HT1080 (cell line): ENCODE data around the gene STAG1. TPM values are rescaled to one million over a fixed set of nuclear protein-coding genes. Genes with fewer than 3 reads are reported as not detected.
"Not testable (repeated sequence)": the region's sequence is repeated elsewhere in the genome, so short reads cannot be mapped to it uniquely, and the experiment has no call there.

ENCODE experiments used
- DNase-seq: peaks from one replicate; pipeline ENCODE4 v3.0.0-alpha.2; 2015; ENCODE audit warnings: low read depth
- polyA plus RNA-seq, 2 experiments: library from polyadenylated mRNA; depleted of rRNA; stranded (reverse); fragments of >200 nt; gene quantifications; 2 replicates each; pipeline ENCODE4 v1.2.3, GENCODE V29; 2015
- total RNA-seq: library from RNA; depleted of rRNA; stranded (reverse); fragments of >200 nt; shearing (Covaris generic); gene quantifications from 2 replicates; pipeline ENCODE4 v1.2.3, GENCODE V29; 2014; rRNA removed

Gene STAG1
- 34.2 and 35.9 TPM in 2 replicates for total RNA-seq
- 14.7 and 20.1 TPM in 2 replicates for polyA plus RNA-seq (2015; cell fraction: cytosol; rRNA removed)
- 25.2 and 26.2 TPM in 2 replicates for polyA plus RNA-seq (2015; cell fraction: nucleus; rRNA removed)

DNA sequence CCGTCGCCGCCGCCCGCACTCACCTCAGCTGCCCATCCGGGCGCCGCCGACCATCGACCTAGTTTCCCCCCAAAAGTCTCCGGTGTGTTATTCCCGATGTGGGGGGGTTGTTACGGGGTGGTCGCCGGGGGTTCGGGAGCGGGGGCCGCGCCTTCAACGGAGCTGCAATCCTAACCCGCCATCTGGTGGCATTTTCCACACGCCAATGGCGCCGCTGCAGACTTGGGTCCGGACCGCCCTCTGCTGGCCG is at the start of gene STAG1:
STAG1 (minus strand) TSS at position 207 of the 250 bp plus-strand sequence. CDS start 121,480 bp downstream, outside the sequence.
- no peak for DNase-seq

DNA sequence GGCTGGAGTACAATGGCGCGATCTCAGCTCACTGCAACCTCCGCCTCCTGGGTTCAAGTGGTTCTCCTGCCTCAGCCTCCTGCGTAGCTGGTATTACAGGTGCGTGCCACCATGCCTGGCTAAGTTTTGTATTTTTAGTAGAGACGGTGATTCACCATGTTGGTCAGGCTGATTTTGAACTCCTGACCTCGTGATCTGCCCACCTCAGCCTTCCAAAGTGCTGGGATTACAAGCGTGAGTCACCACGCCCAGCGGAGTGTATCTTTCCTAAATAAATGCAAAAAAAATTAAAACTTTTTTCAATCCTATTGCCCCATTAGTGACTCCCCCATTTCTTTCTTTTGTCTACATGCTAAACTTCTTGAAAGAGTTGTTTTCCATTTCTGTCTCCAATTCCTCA is 49.0 kb upstream of the STAG1 start:
- peak; percentile 80 for DNase-seq

DNA sequence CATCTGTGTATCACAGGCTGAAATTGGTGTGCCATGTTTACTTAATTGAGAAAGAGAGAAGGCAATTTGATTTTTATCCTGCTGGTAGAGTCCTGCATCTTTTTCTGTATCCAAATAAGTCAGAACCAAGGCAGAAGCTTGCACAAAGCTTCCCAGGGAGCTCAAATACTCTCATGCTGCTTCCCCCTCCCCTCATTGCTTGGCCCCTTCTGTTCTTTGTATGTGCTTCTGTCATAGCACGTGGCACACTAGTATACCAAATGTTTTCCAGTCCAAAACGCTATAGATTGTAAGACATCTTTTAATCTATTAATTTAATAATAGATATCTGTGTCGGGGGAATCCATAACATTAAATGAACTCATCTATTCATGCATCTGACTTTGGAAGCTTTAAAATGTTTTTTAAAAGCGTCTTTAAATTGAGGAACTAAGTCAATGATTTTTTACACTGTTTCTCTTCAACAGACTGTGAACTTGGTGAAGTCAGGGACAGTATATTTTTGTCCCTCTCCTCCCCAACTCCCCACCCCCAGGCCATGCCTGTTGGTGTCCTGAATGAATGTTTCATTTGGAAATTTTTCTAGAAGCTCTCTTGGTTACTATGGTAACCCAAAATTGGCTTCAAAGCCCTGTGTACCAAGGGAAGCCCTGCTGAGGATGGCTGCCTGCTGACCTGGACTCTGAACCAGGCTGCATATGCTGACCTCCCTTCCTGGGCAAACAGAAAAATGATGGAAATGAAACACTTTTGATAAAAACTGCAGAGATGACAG is 40.6 kb upstream of the STAG1 start:
- no peak for DNase-seq

DNA sequence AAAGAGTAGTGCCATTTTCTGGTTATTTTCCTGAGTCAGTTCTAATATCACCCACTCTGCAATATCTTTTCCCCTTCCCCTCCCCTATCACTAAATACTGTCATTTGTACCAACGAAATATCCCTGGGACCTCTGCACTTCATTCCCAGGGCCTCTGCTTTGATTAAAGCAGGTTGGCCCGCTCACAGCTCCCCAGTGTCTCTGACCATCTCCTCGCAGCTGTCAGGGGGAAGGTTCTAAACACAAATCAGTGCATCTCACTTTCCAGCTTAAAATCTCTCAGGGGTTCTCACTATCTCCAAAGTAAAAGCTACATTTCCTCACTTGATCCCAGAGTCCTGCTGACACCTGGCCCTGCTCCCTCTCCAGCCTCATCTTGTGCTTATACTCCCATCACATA is 38.6 kb upstream of the STAG1 start:
- no peak for DNase-seq

DNA sequence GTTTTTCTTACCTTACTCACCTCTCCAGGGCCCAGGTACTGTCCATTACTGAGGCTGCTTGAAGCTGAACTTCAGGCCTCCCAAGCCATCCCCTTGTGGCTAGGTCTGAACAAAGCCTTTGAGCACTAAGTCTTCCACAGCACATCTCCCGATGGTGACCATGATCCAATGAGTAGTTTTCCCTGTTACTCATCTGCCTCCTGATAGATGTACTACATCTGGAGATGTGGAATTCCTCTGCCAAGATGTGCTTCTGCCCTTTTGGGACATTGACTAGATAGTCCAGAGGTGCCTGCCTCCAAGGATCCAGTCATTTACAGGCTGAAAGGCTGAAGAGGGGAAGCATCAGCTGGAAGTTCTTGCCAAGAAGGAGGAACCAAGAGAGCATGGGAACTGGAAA is 37.8 kb upstream of the STAG1 start:
- DNase-seq, result no peak

DNA sequence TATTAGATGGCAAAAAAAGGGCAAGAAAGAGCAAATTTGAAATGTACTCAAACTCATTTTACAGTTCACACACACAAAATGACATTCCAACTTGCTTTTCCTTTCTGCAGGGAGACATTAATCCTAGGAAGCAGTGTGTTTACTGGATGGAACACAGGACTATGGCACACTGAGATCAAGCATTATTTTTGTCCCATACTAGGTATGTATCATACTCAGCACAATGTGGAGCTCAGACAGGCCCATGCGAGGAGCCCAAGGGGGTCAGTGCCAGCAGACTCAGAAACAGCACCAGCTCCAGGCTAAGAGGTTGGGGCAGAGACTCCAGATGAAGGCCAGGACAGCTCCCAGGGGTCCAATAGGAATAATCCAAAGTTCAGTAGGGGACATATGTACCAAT is 36.0 kb upstream of the STAG1 start:
- no peak for DNase-seq

DNA sequence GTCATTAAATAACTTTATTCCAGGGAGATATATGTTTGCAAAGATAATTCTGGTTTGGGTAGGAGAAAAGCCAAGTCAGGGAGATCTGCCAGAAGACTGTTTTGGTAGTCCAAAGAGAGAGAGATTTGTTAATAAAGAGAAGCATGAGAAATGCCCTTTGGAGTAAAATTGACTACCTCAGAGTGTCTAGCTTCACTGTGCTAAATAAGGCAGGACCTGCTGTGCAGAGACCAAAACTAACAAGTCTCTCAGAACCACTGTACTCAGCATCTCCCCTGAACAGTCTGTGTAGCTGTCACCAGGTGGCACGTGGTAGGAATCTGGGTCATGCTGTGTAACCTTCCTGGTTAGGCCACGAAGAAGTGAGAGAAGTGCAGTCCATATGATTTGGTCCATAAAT is 35.2 kb upstream of the STAG1 start:
- DNase-seq, result no peak

DNA sequence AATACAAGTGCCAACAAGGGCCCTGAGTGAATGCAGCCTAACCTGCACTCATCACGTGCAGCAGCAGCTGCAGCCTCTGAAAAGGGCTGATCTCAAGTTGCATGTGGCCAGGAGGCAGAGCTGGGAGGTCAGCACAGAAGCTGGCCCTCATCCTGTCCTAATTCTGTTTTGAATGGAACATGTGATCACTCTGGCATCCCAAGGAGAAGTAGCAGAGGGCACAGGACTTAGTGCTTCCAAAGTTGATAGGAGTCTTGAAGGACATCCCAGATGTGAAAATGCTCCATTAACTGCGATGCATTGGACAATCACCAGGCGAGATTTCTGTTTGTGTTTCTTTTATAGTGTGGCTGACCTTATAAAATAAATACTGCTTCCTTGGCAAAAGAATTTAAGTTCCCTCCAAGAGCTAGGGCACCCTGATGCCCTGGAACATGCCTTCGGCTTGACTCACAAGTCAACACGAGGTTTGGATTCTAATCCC is 31.6 kb upstream of the STAG1 start:
- no peak for DNase-seq

DNA sequence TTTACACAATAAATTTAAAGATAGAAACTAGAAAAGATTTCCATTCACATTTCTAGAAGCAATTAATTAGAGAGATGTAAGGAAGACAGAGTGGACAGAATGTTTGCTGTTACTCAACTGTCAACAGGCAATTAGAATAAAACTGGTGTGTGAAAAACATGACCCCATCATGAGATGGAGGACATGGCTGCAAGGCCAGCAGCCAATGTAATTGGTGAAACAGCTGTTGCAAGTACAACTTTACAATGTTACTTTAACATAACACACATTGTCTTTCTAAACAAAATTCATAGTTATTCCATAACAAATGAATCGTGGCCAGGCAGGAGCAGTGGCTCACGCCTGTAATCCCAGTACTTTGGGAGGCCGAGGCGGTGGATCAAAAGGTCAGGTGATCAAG is 28.6 kb upstream of the STAG1 start:
- no peak for DNase-seq

DNA sequence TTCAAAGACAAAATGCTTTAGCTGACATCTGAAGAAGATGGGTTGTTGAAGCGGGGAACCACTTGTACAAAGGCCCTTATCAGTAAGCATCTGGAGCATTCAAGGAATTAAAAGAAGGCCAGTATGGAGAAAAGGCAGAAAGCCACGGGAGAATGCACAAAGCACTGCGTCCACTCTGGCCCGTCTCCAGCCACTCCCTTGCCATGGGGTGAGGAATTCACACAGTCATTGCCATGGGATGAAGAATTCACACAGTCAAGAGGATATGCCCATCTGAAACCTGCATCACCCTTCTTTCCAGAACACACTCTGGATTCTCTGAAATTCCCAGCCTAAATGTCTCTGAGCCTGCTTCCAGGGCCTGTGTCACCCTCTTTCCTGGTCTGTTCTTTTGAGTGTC is 26.7 kb upstream of the STAG1 start:
- no peak for DNase-seq

DNA sequence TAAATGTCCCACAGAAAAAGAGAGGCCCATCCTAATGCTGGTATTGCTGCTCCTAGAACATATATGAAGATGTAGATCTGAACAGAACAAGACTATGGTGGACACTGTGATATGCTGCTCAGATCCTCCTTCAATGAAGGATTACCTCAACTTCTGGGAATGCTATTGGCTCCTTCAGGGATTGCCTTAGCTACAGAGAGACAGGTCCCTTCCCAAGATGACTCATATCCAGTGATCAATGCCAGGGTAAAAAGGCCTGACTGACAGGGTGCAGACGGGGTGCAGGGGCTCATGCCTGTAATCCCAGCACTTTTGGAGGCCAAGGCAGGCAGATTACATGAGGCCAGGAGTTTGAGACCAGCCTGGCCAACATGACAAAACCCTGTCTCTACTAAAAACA is 20.5 kb upstream of the STAG1 start:
- DNase-seq, result peak; percentile 55

DNA sequence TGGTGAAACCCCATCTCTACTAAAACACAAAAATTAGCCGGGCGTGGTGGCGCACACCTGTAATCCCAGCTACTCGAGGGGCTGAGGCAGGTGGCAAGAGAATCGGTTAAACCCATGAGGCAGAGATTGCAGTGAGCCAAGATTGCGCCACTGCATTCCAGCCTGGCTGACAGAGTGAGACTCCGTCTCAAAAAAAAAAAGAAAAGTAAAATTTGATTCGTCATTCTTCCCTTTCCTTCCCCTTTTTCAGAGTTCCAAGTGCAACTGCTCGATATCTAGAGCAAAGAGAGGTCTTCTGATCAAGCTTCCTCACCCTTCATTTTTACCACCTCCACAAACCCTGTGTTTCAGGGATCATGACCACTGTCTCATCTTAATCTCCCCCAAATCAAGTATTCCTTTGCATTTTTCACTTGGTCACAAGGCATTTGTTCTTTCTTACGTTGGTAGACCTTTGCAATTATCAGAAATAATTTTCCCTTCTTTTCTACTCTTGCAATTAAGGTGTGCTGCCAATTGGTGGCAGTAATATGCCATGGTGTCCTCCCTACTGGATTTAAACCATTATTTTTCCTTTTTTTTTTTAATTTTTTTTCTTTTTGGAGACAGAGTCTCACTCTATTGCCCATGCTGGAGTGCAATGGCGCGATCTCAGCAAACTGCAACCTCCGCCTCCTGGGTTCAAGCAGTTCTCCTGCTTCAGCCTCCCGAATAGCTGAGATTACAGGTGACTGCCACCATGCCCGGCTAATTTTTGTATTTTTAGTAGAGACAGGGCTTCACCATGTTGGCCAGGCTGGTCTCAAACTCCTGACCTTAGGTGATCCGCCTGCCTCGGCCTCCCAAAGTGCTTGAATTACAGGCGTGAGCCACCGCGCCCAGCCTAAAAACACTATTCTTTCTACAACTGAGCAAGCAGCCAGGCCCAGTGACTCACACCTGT is 6.3 kb upstream of the STAG1 start:
- peak; percentile 60 for DNase-seq

DNA sequence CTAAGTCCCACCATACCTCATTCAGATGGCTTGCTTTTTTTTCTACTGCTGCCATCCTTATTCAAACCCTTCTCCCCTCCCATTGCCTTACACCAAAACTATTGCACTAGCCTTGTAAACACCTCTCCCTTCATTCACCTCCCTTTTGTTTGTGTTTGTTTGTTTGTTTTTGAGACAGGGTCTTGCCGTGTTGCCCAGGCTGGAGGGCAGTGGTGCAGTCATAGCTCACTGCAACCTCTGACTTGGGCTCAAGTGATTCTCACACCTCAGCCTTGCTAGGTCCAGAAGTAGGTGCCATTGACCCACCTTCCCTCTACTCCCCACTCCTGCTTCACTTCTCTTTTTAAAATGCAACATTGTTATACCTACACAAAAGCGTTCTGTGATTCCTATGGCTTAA is 3.0 kb upstream of the STAG1 start:
- no peak for DNase-seq

DNA sequence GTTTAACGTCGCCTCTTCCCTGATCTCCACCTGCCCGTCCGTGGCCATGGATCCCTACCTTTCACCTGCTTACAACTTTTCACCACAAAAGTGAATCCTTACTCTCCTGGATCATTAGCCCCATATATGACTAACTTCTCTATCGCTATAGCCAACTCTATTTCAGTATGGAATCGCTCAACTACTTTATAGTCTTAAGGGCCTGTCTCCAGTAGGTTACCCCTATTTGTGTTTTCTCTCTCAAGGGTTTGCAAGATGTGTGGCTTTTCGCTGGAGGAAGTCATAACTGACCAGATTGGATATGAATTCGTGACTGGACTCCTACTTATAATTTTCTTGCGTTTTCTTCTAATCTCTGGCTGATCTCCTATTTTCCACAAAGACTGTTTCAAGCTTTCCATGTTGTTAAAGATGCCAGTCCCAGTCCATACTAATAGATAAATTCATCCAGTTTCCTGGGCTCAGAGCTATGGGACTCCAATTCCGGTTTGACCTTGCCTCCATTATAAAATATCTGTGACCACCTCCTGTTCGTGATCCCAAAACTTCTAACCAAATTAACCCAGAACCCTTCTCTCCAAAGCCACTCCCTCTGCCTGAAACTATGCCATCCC is 1.3 kb upstream of the STAG1 start:
- no peak for DNase-seq

DNA sequence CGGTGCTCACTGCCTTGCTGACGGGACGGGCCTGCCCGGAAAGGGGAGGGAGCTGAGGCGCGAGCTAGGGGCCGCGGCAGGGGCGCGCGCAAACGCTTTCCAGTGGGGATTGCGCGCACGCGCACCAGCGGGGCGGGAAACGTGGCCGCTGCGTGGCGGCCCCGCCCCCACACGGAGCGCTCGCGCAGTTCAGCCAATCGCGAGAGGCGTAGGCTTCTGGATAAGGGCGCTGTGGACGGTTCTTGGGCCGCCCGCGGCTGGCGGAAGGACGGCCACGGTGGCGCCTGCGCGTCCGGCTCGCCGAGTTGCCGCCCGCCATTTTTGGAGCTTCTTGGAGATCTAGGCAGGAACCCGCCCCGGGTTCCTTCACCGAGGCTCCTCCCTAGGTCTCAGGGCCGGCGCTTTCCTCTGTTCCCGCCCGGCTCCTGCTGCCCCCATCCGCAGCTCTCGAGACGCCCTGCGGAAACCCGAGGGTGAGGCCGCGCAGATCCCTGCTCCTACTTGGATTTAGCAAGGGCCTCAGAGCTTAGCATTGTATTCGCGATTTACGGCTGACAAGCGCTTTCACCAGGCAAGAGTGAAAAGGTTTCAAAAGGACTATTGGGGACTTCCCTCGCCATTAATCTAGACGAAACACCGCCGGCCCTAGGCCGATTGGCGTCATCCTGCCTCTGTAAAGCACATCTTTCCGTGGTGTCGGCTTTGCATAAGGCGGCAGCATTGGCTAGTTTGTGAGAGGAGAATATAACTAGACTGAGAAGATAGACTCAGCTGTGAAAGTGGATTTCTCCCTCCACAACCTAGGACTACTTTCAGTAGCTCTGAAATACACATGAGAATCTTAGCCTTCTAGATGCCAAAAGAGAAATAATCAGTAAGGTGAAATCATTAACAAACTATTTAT is 496 bp upstream of the STAG1 start:
- peak; percentile 100 for DNase-seq

DNA sequence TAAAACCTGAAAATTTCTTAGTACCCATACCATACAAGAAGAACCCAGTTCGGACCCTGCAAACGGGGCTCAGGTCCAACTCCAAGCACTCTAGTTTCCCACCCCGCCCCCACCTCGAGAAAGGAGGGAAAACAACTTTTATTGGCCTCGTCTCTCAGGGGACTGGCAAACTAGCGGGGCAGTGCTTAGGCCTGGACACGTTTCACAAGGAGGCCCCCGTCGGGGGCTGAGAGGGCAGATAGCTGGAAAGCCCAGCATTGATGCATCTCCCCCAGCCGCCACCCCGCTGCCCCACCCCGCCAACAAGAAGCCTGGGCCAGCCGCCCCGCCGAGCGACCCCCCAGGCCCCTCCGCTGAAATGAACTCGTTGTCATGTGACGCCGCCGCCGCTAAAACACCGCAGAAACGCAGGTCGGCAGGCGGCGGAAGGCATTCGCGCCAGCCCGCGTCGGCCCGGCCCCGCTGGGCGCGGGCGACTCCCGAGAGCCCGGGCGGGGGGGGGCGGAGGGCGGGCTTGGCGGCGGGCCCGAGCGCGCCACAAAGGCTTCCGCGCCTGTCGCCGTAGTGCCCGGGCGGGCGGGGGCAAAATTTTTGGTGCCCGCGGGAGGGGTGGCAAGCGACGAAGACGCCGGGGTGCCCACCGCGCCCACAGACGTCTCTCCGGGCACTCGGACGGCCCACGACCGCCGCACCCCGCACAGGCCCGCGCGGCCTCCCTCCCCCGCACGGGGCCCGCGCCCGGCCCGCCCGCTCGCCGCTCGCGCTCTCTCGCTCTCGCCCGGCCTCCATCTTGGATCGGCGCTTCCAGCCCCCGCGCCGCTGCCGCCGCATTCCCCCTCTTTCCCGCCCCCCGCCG is 634 bp downstream of the STAG1 start:
- DNase-seq, result peak; percentile 81

DNA sequence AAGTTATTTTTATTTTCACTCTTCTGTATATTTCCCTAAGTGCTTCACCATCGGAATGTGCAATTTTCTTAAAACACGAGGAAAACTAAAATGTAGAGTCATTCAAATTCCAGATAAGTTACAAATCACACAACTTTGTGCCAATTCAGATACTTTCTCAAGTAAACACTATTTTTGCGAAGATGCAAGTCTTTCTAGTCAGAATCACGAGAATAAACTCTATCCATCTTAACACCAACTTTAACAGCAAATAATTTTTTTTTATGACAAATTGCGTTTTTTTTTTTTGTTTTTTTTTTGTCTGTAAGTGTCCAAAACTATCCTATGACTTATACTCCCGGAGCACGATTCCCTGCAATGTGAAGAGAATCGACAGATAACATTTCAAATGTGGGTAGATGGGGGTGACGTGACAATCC is 1.3 kb downstream of the STAG1 start:
- no peak for DNase-seq

DNA sequence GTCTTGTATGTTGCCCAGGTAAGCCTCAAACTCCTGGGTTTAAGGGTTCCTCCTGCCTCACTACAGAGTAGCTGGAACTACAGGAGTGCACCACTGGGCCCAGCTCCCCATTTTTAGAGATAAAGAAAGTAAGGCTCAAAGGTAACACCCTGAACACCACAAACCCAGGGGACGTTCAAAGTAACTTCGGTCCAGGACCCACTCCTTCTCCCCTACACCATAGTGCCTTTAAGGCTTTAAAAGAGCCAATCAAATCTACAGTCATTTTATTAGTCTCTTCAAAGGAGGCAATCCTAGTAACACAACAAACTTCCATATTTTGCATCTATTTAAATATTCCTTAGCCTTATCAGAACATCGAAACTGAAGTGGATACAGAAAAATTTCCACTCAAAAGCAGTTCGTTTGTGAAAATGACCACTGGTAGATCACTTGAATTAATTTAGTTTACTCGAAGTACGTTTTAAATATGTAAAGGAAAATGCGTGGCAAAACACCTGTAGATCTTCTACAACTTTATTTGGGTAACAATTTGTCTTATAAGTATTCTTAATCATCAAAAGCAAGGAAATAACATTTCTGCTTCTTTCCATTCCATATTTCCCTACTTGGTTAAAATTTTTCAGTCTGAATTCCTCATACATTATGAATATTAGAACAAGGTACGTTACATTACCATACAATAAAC is 1.8 kb downstream of the STAG1 start:
- DNase-seq, result no peak

DNA sequence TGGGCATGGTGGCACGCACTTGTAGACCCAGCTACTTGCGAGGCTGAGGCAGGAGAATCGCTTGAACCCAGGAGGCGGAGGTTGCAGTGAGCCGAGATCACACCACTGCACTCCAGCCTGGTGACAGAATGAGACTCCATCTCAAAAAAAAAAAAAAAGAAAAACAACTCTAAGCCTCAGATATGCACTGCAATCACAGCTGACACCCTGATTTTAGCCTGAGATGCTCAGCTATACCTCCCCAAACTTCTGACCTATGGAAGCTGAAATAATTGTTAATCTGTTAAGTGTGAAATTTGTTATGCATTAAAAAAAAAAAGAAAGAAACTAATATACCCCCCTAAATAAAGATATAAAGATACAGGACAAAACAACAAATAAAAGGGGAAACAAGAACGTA is 2.6 kb downstream of the STAG1 start:
- DNase-seq, result not testable (repeated sequence)
